ENCODE measurements around the gene THOC5. TPM values are rescaled to one million over a fixed set of nuclear protein-coding genes. Genes with fewer than 3 reads are reported as not detected.
"Not testable (repeated sequence)": the region's sequence is repeated elsewhere in the genome, so short reads cannot be mapped to it uniquely, and the experiment has no call there.

The THOC5 gene
- total RNA-seq = 10 to 100 TPM; 54.8 to 55.1 TPM

- CTCF ChIA-PET = interaction anchor here (0.6 to 1.5 kb wide), 7 partner anchors 11 to 281 kb away, joined by 3 to 5 read pairs (median 3); no protein-coding TSS in a partner anchor
- Mint-ChIP-seq H3K4me3 (peak within 1 kb of the TSS; percentile 97), H3K36me3 (ENCODE audit: low read depth) (peaks cover 17% of the 10 kb centered on the region), H3K4me1 (ENCODE audit: low read depth) (peaks cover 25% of the 10 kb centered on the region), H3K27ac (peak within 1 kb of the TSS; percentile 80), H3K9me3 (no peaks in the 10 kb centered on the region), H3K27me3 (ENCODE audit: low read depth) (no peaks in the 10 kb centered on the region)
- peak; percentile 93 for DNase-seq
- intact Hi-C loops (cut with micrococcal nuclease) = loop anchor here (1.0 to 5.0 kb wide), 4 partner anchors 28 to 811 kb away; partner anchors contain the start of genes CHEK2, EWSR1, HSCB and NF2
These were observed at the start of gene THOC5 for GRCh38 chr22:29553351-29554224. THOC5 (minus strand) TSS chr22:29553757; CDS start chr22:29549147, 4,610 bp downstream.

GRCh38 chr22:29598684-29599020 is 45.1 kb upstream of the THOC5 start:
- peaks cover 2% of the 10 kb centered on the region for H3K4me1 Mint-ChIP-seq (ENCODE audit: low read depth)
- no peaks in the 10 kb centered on the region for H3K27me3 Mint-ChIP-seq (ENCODE audit: low read depth)
- H3K4me3 Mint-ChIP-seq = no peak overlapping the region
- intact Hi-C loops (cut with micrococcal nuclease) = no loop called here
- no peaks in the 10 kb centered on the region for H3K9me3 Mint-ChIP-seq
- no peak for DNase-seq
- no peaks in the 10 kb centered on the region for H3K36me3 Mint-ChIP-seq (ENCODE audit: low read depth)
- no peak overlapping the region for H3K27ac Mint-ChIP-seq
- CTCF ChIA-PET = no interaction called here

- DNase-seq; H3K4me1 Mint-ChIP-seq (ENCODE audit: low read depth); H3K27me3 Mint-ChIP-seq (ENCODE audit: low read depth); CTCF ChIA-PET; intact Hi-C loops (cut with micrococcal nuclease); H3K9me3 Mint-ChIP-seq; H3K4me3 Mint-ChIP-seq; H3K36me3 Mint-ChIP-seq (ENCODE audit: low read depth); H3K27ac Mint-ChIP-seq: not testable (repeated sequence)
These were observed 44.5 kb upstream of the THOC5 start for GRCh38 chr22:29597871-29598683.

GRCh38 chr22:29596408-29596807 is 42.9 kb upstream of the THOC5 start:
- DNase-seq = no peak
- H3K27me3 Mint-ChIP-seq (ENCODE audit: low read depth) = no peaks in the 10 kb centered on the region
- CTCF ChIA-PET = interaction anchor here (0.7 to 1.0 kb wide), 2 partner anchors 203 to 215 kb away, joined by 4 to 7 read pairs; no protein-coding TSS in a partner anchor
- H3K9me3 Mint-ChIP-seq = no peaks in the 10 kb centered on the region
- H3K4me1 Mint-ChIP-seq (ENCODE audit: low read depth) = no peaks in the 10 kb centered on the region
- intact Hi-C loops (cut with micrococcal nuclease) = no loop called here
- no peaks in the 10 kb centered on the region for H3K36me3 Mint-ChIP-seq (ENCODE audit: low read depth)
- H3K4me3 Mint-ChIP-seq = no peak overlapping the region
- no peak overlapping the region for H3K27ac Mint-ChIP-seq

- H3K36me3 Mint-ChIP-seq (ENCODE audit: low read depth); DNase-seq; H3K4me1 Mint-ChIP-seq (ENCODE audit: low read depth); intact Hi-C loops (cut with micrococcal nuclease); H3K27me3 Mint-ChIP-seq (ENCODE audit: low read depth); H3K27ac Mint-ChIP-seq; H3K9me3 Mint-ChIP-seq; H3K4me3 Mint-ChIP-seq: not testable (repeated sequence)
- CTCF ChIA-PET = interaction anchor here (0.6 kb wide), 1 partner anchor 17 kb away, joined by 3 read pairs; no protein-coding TSS in a partner anchor
These were observed 40.9 kb upstream of the THOC5 start for GRCh38 chr22:29594447-29594846.

GRCh38 chr22:29593923-29594322 is 40.4 kb upstream of the THOC5 start:
- CTCF ChIA-PET = no interaction called here
- intact Hi-C loops (cut with micrococcal nuclease) = no loop called here
- Mint-ChIP-seq H3K4me3 (no peak overlapping the region), H3K27me3 (ENCODE audit: low read depth) (no peaks in the 10 kb centered on the region), H3K4me1 (ENCODE audit: low read depth) (peaks cover 8% of the 10 kb centered on the region), H3K27ac (no peak overlapping the region), H3K9me3 (no peaks in the 10 kb centered on the region), H3K36me3 (ENCODE audit: low read depth) (no peaks in the 10 kb centered on the region)
- DNase-seq = no peak

- peaks cover 8% of the 10 kb centered on the region for H3K4me1 Mint-ChIP-seq (ENCODE audit: low read depth)
- no peaks in the 10 kb centered on the region for H3K9me3 Mint-ChIP-seq
- no peaks in the 10 kb centered on the region for H3K36me3 Mint-ChIP-seq (ENCODE audit: low read depth)
- no peak for DNase-seq
- CTCF ChIA-PET = interaction anchor here (0.6 to 2.6 kb wide), 5 partner anchors 11 to 595 kb away, joined by 3 to 8 read pairs (median 4); no protein-coding TSS in a partner anchor
- no peaks in the 10 kb centered on the region for H3K27me3 Mint-ChIP-seq (ENCODE audit: low read depth)
- H3K4me3 Mint-ChIP-seq = no peak overlapping the region
- intact Hi-C loops (cut with micrococcal nuclease) = no loop called here
- no peak overlapping the region for H3K27ac Mint-ChIP-seq
These were observed 34.6 kb upstream of the THOC5 start for GRCh38 chr22:29587938-29588699.

- intact Hi-C loops (cut with micrococcal nuclease); H3K27ac Mint-ChIP-seq; H3K4me3 Mint-ChIP-seq; H3K9me3 Mint-ChIP-seq; H3K36me3 Mint-ChIP-seq (ENCODE audit: low read depth); H3K27me3 Mint-ChIP-seq (ENCODE audit: low read depth); DNase-seq: not testable (repeated sequence)
- CTCF ChIA-PET = interaction anchor here (0.6 to 1.0 kb wide), 3 partner anchors 12 to 838 kb away, joined by 3 to 4 read pairs (median 3); no protein-coding TSS in a partner anchor
- H3K4me1 Mint-ChIP-seq (ENCODE audit: low read depth) = peaks cover 13% of the 10 kb centered on the region
These were observed 32.7 kb upstream of the THOC5 start for GRCh38 chr22:29586193-29586705.

GRCh38 chr22:29584975-29585374 is 31.4 kb upstream of the THOC5 start:
- H3K27me3 Mint-ChIP-seq (ENCODE audit: low read depth) = no peaks in the 10 kb centered on the region
- H3K4me1 Mint-ChIP-seq (ENCODE audit: low read depth) = peaks cover 13% of the 10 kb centered on the region
- intact Hi-C loops (cut with micrococcal nuclease) = no loop called here
- no peak overlapping the region for H3K27ac Mint-ChIP-seq
- no peaks in the 10 kb centered on the region for H3K9me3 Mint-ChIP-seq
- H3K4me3 Mint-ChIP-seq = no peak overlapping the region
- no peak for DNase-seq
- peaks cover under 1% of the 10 kb centered on the region for H3K36me3 Mint-ChIP-seq (ENCODE audit: low read depth)
- CTCF ChIA-PET = no interaction called here

- no peak for DNase-seq
- CTCF ChIA-PET = interaction anchor here (0.6 kb wide), 1 partner anchor 9 kb away, joined by 3 read pairs; no protein-coding TSS in a partner anchor
- Mint-ChIP-seq H3K27me3 (ENCODE audit: low read depth) (no peaks in the 10 kb centered on the region), H3K9me3 (no peaks in the 10 kb centered on the region), H3K4me3 (peak overlapping the region; percentile 92), H3K36me3 (ENCODE audit: low read depth) (peaks cover 3% of the 10 kb centered on the region), H3K4me1 (ENCODE audit: low read depth) (peaks cover 17% of the 10 kb centered on the region), H3K27ac (no peak overlapping the region)
- intact Hi-C loops (cut with micrococcal nuclease) = loop anchor here (1.0 kb wide), 2 partner anchors 22 to 28 kb away; partner anchors contain the start of genes NF2 and THOC5
These were observed 28.2 kb upstream of the THOC5 start for GRCh38 chr22:29581799-29582198.

- intact Hi-C loops (cut with micrococcal nuclease) = no loop called here
- Mint-ChIP-seq H3K4me1 (ENCODE audit: low read depth) (peaks cover 17% of the 10 kb centered on the region), H3K27ac (peak overlapping the region; percentile 81), H3K4me3 (peak overlapping the region; percentile 92), H3K27me3 (ENCODE audit: low read depth) (no peaks in the 10 kb centered on the region), H3K9me3 (no peaks in the 10 kb centered on the region), H3K36me3 (ENCODE audit: low read depth) (peaks cover 3% of the 10 kb centered on the region)
- peak; percentile 16 for DNase-seq
- CTCF ChIA-PET = interaction anchor here (0.7 kb wide), 1 partner anchor 291 kb away, joined by 3 read pairs; no protein-coding TSS in a partner anchor
These were observed 26.7 kb upstream of the THOC5 start for GRCh38 chr22:29580200-29580810.
